ENCODE measurements around the gene POLR2E. TPM values are rescaled to one million over a fixed set of nuclear protein-coding genes. Genes with fewer than 3 reads are reported as not detected.

The POLR2E gene
- total RNA-seq, 1 experiment from 2014 or later: 343 TPM

DNA sequence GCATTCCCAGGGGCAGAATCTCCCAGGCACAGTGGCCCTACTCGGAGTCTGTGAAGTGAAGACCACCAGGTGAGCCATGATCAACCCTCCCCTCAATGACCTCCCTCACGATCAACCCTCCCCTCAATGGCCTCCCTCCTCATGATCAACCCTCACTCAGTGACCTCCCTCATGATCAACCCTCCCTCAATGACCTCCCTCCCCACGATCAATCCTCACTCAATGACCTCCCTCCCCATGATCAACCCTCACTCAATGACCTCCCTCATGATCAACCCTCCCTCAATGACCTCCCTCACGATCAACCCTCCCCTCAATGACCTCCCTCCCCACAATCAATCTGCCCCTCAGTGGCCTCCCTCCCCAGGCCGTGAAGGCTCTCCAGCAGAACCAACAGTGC lies 46.8 kb upstream of the POLR2E start:
- intact Hi-C loops (cut with micrococcal nuclease; ENCODE audit: unreplicated experiment): no loop called here
- Histone ChIP-seq H3K9me3 (ENCODE audit: low read depth, low read length, poor library complexity, severe bottlenecking) (no peaks in the 10 kb centered on the region), H3K27ac (ENCODE audit: low read depth, low read length, poor library complexity, severe bottlenecking) (no peak overlapping the region), H3K4me3 (ENCODE audit: low read depth, low read length, poor library complexity, severe bottlenecking) (no peak overlapping the region), H3K36me3 (ENCODE audit: insufficient read depth, low read length, poor library complexity, severe bottlenecking) (no peaks in the 10 kb centered on the region), H3K4me1 (ENCODE audit: insufficient read depth, low read length, poor library complexity, severe bottlenecking) (no peaks in the 10 kb centered on the region), H3K27me3 (replicated peaks; ENCODE audit: insufficient read depth, low read depth, low read length, poor library complexity) (no peaks in the 10 kb centered on the region)
- POLR2A ChIA-PET (ENCODE audit: low non-redundant PET): no interaction called here
- TF ChIP-seq EZH2 (IDR thresholded peaks at IDR 0.05; ENCODE audit: borderline replicate concordance, low read depth, low read length, poor library complexity, severe bottlenecking): no peak
- BruUV-seq (replicated peaks): no TSS peak
- CTCF ChIA-PET: no interaction called here
- no peak for DNase-seq (ENCODE audit: low spot score)

DNA sequence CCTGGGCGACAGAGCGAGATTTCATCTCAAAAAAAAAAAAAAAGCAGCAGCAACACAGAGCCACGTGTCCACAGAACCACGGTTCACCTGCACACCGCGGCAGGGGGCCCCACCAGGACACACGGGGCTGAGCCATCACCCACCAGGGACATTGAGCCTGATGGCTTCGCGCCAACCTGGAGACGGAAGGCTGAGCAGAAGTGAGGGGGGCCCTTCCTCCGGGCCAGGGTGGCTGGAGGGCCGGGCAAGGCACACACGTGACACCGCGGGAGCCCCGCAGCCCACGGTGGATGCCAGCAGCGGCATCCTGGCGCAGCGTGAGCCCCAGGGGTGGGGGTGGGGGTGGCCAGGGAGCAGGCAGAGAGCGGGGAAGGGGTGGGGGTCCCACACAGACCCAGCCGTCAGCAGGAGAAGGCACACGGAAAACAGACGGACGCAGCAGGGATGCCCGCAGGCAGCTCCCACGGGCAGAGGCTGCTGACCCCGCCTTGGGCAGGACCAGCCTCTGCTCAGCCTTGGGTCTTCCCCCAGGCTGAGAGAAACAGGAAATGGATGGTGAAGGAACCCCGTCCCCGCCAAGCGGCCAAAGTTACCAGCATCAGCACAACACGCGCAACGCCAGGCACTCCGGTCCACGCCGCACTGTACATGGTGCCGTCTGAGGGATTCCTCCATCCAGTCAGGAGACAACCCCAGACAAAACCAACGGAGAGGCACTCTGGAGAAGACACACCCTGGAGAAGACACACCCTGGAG lies 45.3 kb upstream of the POLR2E start:
- Histone ChIP-seq H3K27ac (ENCODE audit: low read depth, low read length, poor library complexity, severe bottlenecking) (no peak overlapping the region), H3K36me3 (ENCODE audit: insufficient read depth, low read length, poor library complexity, severe bottlenecking) (no peaks in the 10 kb centered on the region), H3K9me3 (ENCODE audit: low read depth, low read length, poor library complexity, severe bottlenecking) (no peaks in the 10 kb centered on the region), H3K4me3 (ENCODE audit: low read depth, low read length, poor library complexity, severe bottlenecking) (no peak overlapping the region), H3K4me1 (ENCODE audit: insufficient read depth, low read length, poor library complexity, severe bottlenecking) (no peaks in the 10 kb centered on the region), H3K27me3 (replicated peaks; ENCODE audit: insufficient read depth, low read depth, low read length, poor library complexity) (no peaks in the 10 kb centered on the region)
- BruUV-seq (replicated peaks): no TSS peak
- intact Hi-C loops (cut with micrococcal nuclease; ENCODE audit: unreplicated experiment): no loop called here
- CTCF ChIA-PET: no interaction called here
- POLR2A ChIA-PET (ENCODE audit: low non-redundant PET): interaction anchor here (0.6 kb wide), 1 partner anchor 130 kb away, joined by 3 read pairs; no protein-coding TSS in a partner anchor
- no peak for DNase-seq (ENCODE audit: low spot score)
- no peak for TF ChIP-seq EZH2 (IDR thresholded peaks at IDR 0.05; ENCODE audit: borderline replicate concordance, low read depth, low read length, poor library complexity, severe bottlenecking)
- TF ChIP-seq, protein P1, sequence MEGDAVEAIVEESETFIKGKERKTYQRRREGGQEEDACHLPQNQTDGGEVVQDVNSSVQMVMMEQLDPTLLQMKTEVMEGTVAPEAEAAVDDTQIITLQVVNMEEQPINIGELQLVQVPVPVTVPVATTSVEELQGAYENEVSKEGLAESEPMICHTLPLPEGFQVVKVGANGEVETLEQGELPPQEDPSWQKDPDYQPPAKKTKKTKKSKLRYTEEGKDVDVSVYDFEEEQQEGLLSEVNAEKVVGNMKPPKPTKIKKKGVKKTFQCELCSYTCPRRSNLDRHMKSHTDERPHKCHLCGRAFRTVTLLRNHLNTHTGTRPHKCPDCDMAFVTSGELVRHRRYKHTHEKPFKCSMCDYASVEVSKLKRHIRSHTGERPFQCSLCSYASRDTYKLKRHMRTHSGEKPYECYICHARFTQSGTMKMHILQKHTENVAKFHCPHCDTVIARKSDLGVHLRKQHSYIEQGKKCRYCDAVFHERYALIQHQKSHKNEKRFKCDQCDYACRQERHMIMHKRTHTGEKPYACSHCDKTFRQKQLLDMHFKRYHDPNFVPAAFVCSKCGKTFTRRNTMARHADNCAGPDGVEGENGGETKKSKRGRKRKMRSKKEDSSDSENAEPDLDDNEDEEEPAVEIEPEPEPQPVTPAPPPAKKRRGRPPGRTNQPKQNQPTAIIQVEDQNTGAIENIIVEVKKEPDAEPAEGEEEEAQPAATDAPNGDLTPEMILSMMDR (conservative IDR thresholded peaks at IDR 0.05; ENCODE audit: low read depth, low read length): no peak

DNA sequence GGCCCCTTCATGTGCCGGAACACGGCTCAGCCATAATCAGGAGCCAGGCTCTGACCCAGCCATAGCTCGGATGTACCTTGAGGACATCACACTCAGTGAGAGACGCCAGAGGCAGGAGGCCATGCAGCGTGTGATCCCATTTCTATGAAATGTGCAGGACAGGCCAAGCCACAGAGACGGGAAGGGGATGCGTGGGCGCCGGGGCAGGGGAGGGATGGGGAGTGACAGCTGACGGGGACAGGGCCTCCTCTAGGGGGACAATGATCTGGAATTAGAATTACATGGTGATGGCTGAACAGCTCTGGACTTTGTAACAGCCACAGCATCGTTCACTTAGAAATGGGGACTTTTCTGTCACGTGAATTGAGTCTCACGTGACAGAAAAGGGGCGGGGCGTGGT lies 44.0 kb upstream of the POLR2E start:
- no peak overlapping the region for H3K27ac ChIP-seq (ENCODE audit: low read depth, low read length, poor library complexity, severe bottlenecking)
- H3K4me1 ChIP-seq (ENCODE audit: insufficient read depth, low read length, poor library complexity, severe bottlenecking): no peaks in the 10 kb centered on the region
- no peak for DNase-seq (ENCODE audit: low spot score)
- H3K27me3 ChIP-seq (replicated peaks; ENCODE audit: insufficient read depth, low read depth, low read length, poor library complexity): no peaks in the 10 kb centered on the region
- intact Hi-C loops (cut with micrococcal nuclease; ENCODE audit: unreplicated experiment): no loop called here
- BruUV-seq (replicated peaks): no TSS peak
- ChIA-PET CTCF (no interaction called here), POLR2A (ENCODE audit: low non-redundant PET) (no interaction called here)
- TF ChIP-seq EZH2 (IDR thresholded peaks at IDR 0.05; ENCODE audit: borderline replicate concordance, low read depth, low read length, poor library complexity, severe bottlenecking): no peak
- TF ChIP-seq, protein P1 (conservative IDR thresholded peaks at IDR 0.05; ENCODE audit: low read depth, low read length): no peak
- H3K9me3 ChIP-seq (ENCODE audit: low read depth, low read length, poor library complexity, severe bottlenecking): no peaks in the 10 kb centered on the region
- H3K36me3 ChIP-seq (ENCODE audit: insufficient read depth, low read length, poor library complexity, severe bottlenecking): no peaks in the 10 kb centered on the region
- no peak overlapping the region for H3K4me3 ChIP-seq (ENCODE audit: low read depth, low read length, poor library complexity, severe bottlenecking)

DNA sequence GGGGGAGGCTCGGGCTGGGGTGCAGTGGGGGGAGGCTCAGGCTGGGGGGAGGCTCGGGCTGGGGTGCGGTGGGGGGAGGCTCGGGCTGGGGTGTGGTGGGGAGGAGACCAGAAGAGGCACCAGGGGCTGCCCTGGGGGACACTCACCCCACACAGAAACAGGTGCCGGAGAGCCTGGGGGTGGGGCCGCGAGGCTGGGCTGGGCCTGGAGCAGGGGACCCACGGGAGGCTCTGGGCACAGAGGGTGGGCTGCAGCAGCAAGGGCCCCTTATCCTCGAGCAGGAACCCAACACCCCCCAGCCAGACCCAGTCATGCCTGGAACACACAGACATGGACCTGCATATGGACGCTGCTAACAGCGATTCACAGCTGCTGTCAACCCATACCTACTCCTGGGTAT lies 42.9 kb upstream of the POLR2E start:
- DNase-seq (ENCODE audit: low spot score): no peak
- H3K27ac ChIP-seq (ENCODE audit: low read depth, low read length, poor library complexity, severe bottlenecking): no peak overlapping the region
- BruUV-seq (replicated peaks): no TSS peak
- TF ChIP-seq EZH2 (IDR thresholded peaks at IDR 0.05; ENCODE audit: borderline replicate concordance, low read depth, low read length, poor library complexity, severe bottlenecking): no peak
- TF ChIP-seq, protein P1 (conservative IDR thresholded peaks at IDR 0.05; ENCODE audit: low read depth, low read length): no peak
- no peak overlapping the region for H3K4me3 ChIP-seq (ENCODE audit: low read depth, low read length, poor library complexity, severe bottlenecking)
- H3K27me3 ChIP-seq (replicated peaks; ENCODE audit: insufficient read depth, low read depth, low read length, poor library complexity): no peaks in the 10 kb centered on the region
- no peaks in the 10 kb centered on the region for H3K36me3 ChIP-seq (ENCODE audit: insufficient read depth, low read length, poor library complexity, severe bottlenecking)
- ChIA-PET CTCF (no interaction called here), POLR2A (ENCODE audit: low non-redundant PET) (no interaction called here)
- intact Hi-C loops (cut with micrococcal nuclease; ENCODE audit: unreplicated experiment): no loop called here
- no peaks in the 10 kb centered on the region for H3K4me1 ChIP-seq (ENCODE audit: insufficient read depth, low read length, poor library complexity, severe bottlenecking)
- H3K9me3 ChIP-seq (ENCODE audit: low read depth, low read length, poor library complexity, severe bottlenecking): no peaks in the 10 kb centered on the region

All from A673 (cell line).